Upper lobe of left lung (tissue), 4 donors: Measurements from ENCODE around the gene GABRA5.

Experiments
- POLR2A ChIP-seq, 4 donors: fragments of 450-650 bp; IDR thresholded peaks; one replicate each; pipeline ENCODE4 v1.5.1; 2016 to 2017; ENCODE audit warnings: antibody characterized with exemption in 4 of 4, mild to moderate bottlenecking in 2 of 4
- TF ChIP-seq, protein P1 (sequence below), 6 experiments: fragments of 450-650 bp in 4 of 6; fragments of 200-600 bp in 2 of 6; sonication (generic) in 2 of 6; IDR thresholded peaks; one replicate each; pipeline ENCODE4 v1.5.1; 2016 to 2019; ENCODE audit warnings: antibody characterized with exemption in 6 of 6

DNA sequence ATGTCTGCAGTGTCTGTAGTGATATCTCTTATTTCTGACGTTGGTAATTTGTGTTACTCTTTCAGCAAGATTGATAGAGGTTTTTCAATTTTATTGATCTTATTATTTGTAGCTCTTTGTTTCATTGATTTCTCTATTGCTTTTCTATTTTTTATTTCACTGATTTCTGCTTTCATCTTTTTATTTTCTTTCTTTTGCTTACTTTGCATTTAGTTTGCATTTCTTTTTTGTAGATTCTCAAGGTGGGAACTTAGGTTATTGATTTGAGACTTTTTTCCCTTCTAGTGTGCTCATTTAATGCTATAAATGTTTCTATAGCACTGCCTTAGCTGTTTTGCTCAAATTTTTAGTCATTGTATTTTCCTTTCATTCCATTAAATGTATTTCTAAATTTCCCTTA, 54.6 kb downstream of the GABRA5 start:
- TF ChIP-seq POLR2A (IDR thresholded peaks at IDR 0.05), result no peak
- TF ChIP-seq, protein P1, sequence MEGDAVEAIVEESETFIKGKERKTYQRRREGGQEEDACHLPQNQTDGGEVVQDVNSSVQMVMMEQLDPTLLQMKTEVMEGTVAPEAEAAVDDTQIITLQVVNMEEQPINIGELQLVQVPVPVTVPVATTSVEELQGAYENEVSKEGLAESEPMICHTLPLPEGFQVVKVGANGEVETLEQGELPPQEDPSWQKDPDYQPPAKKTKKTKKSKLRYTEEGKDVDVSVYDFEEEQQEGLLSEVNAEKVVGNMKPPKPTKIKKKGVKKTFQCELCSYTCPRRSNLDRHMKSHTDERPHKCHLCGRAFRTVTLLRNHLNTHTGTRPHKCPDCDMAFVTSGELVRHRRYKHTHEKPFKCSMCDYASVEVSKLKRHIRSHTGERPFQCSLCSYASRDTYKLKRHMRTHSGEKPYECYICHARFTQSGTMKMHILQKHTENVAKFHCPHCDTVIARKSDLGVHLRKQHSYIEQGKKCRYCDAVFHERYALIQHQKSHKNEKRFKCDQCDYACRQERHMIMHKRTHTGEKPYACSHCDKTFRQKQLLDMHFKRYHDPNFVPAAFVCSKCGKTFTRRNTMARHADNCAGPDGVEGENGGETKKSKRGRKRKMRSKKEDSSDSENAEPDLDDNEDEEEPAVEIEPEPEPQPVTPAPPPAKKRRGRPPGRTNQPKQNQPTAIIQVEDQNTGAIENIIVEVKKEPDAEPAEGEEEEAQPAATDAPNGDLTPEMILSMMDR (IDR thresholded peaks at IDR 0.05), result no peak
